NT2/D1 (cell line): ENCODE measurements around the gene MED26.

ENCODE experiments used
- DNase-seq: peaks from one replicate; pipeline ENCODE4 v3.0.0-alpha.2; 2011; ENCODE audit warnings: low read depth, low spot score
- H3K27me3 ChIP-seq: 2 replicates; pipeline ENCODE4 v1.6.0; 2011; ENCODE audit warnings: mild to moderate bottlenecking; ENCODE audit not compliant: insufficient read length, insufficient read depth
- H3K36me3 ChIP-seq: 2 replicates; pipeline ENCODE4 v1.6.1; 2011; ENCODE audit warnings: mild to moderate bottlenecking, low read length, mixed read lengths; ENCODE audit not compliant: insufficient read depth, insufficient read length
- H3K4me1 ChIP-seq: 2 replicates; pipeline ENCODE4 v1.5.1; 2011; ENCODE audit not compliant: insufficient read depth, insufficient read length
- H3K4me3 ChIP-seq: 2 replicates; pipeline ENCODE4 v1.5.1; 2011; ENCODE audit warnings: low read depth; ENCODE audit not compliant: insufficient read length
- H3K9ac ChIP-seq: 2 replicates; pipeline ENCODE4 v1.6.0; 2011; ENCODE audit warnings: low read depth; ENCODE audit not compliant: insufficient read length
- H3K9me3 ChIP-seq: 2 replicates; pipeline ENCODE4 v1.5.1; 2011; ENCODE audit warnings: mild to moderate bottlenecking, low read length; ENCODE audit not compliant: insufficient read depth
- SUZ12 ChIP-seq: IDR thresholded peaks from 2 replicates; pipeline ENCODE4 v1.6.1; 2011; ENCODE audit not compliant: insufficient read length, insufficient read depth; ENCODE audit errors: extremely low read depth
- YY1 ChIP-seq: IDR thresholded peaks from 2 replicates; pipeline ENCODE4 v1.6.1; 2011; ENCODE audit not compliant: insufficient read length, insufficient read depth
- ZNF274 ChIP-seq: IDR thresholded peaks from 2 replicates; pipeline ENCODE4 v1.6.1; 2011; ENCODE audit warnings: mild to moderate bottlenecking, low read depth, low read length

MED26 gene

GRCh38 chr19:16619457-16619856, 8.5 kb downstream of the MED26 start:
- no peaks in the 10 kb centered on the region for H3K9me3 ChIP-seq
- TF ChIP-seq ZNF274: no peak
- TF ChIP-seq SUZ12: no peak
- no peak for TF ChIP-seq YY1
- DNase-seq: no peak
- no peak overlapping the region for H3K9ac ChIP-seq
- peaks cover 40% of the 10 kb centered on the region for H3K36me3 ChIP-seq
- H3K4me1 ChIP-seq: peaks cover 37% of the 10 kb centered on the region
- no peaks in the 10 kb centered on the region for H3K27me3 ChIP-seq
- no peak overlapping the region for H3K4me3 ChIP-seq

GRCh38 chr19:16618248-16618647, 9.8 kb downstream of the MED26 start:
- DNase-seq: no peak
- Histone ChIP-seq H3K9ac (no peak overlapping the region), H3K9me3 (no peaks in the 10 kb centered on the region), H3K27me3 (no peaks in the 10 kb centered on the region), H3K4me3 (no peak overlapping the region), H3K4me1 (peaks cover 37% of the 10 kb centered on the region), H3K36me3 (peaks cover 33% of the 10 kb centered on the region)
- TF ChIP-seq YY1 (no peak), SUZ12 (no peak), ZNF274 (no peak)

- no peak for DNase-seq
- no peak for TF ChIP-seq SUZ12
- TF ChIP-seq ZNF274: no peak
- no peak for TF ChIP-seq YY1
- H3K4me1 ChIP-seq: peaks cover 33% of the 10 kb centered on the region
- H3K9me3 ChIP-seq: no peaks in the 10 kb centered on the region
- H3K36me3 ChIP-seq: peaks cover 19% of the 10 kb centered on the region
- no peaks in the 10 kb centered on the region for H3K27me3 ChIP-seq
- no peak overlapping the region for H3K4me3 ChIP-seq
- no peak overlapping the region for H3K9ac ChIP-seq
These were observed 12.2 kb downstream of the MED26 start for GRCh38 chr19:16615808-16616207.

GRCh38 chr19:16614941-16615340, 13.1 kb downstream of the MED26 start:
- Histone ChIP-seq H3K4me3 (no peak overlapping the region), H3K4me1 (peaks cover 31% of the 10 kb centered on the region), H3K36me3 (peaks cover 14% of the 10 kb centered on the region), H3K27me3 (no peaks in the 10 kb centered on the region), H3K9ac (no peak overlapping the region), H3K9me3 (no peaks in the 10 kb centered on the region)
- TF ChIP-seq SUZ12: no peak
- no peak for TF ChIP-seq ZNF274
- TF ChIP-seq YY1: no peak
- DNase-seq: no peak

GRCh38 chr19:16613841-16614240, 14.2 kb downstream of the MED26 start:
- Histone ChIP-seq H3K9ac (no peak overlapping the region), H3K4me3 (no peak overlapping the region), H3K27me3 (no peaks in the 10 kb centered on the region), H3K4me1 (peaks cover 22% of the 10 kb centered on the region), H3K36me3 (peaks cover 12% of the 10 kb centered on the region), H3K9me3 (no peaks in the 10 kb centered on the region)
- TF ChIP-seq SUZ12 (no peak), YY1 (no peak), ZNF274 (no peak)
- no peak for DNase-seq

- no peak for TF ChIP-seq YY1
- TF ChIP-seq ZNF274: no peak
- peaks cover 17% of the 10 kb centered on the region for H3K4me1 ChIP-seq
- no peaks in the 10 kb centered on the region for H3K9me3 ChIP-seq
- H3K27me3 ChIP-seq: no peaks in the 10 kb centered on the region
- H3K36me3 ChIP-seq: peaks cover 5% of the 10 kb centered on the region
- no peak overlapping the region for H3K9ac ChIP-seq
- no peak for DNase-seq
- H3K4me3 ChIP-seq: no peak overlapping the region
These were observed 15.4 kb downstream of the MED26 start for GRCh38 chr19:16612636-16613035.

- Histone ChIP-seq H3K36me3 (peaks cover 5% of the 10 kb centered on the region), H3K4me3 (no peak overlapping the region), H3K9me3 (no peaks in the 10 kb centered on the region), H3K4me1 (peaks cover 11% of the 10 kb centered on the region), H3K27me3 (no peaks in the 10 kb centered on the region), H3K9ac (no peak overlapping the region)
- TF ChIP-seq ZNF274 (no peak), YY1 (no peak), SUZ12 (no peak)
- no peak for DNase-seq
These were observed 16.9 kb downstream of the MED26 start for GRCh38 chr19:16611121-16611520.
